Vagina (tissue), 2 donors: Measurements from ENCODE around the gene CFAP141. TPM values are rescaled to one million over a fixed set of nuclear protein-coding genes. Genes with fewer than 3 reads are reported as not detected.

ENCODE experiments used
- DNase-seq, 2 donors: peaks; one replicate each; pipeline ENCODE4 v3.0.0-alpha.2; 2017; ENCODE audit errors: extremely low spot score in 2 of 2
- H3K27ac ChIP-seq: fragments of 200-600 bp; sonication (generic); one replicate; pipeline ENCODE4 v1.5.1; 2019
- H3K27me3 ChIP-seq: fragments of 200-600 bp; sonication (generic); one replicate; pipeline ENCODE4 v1.5.1; 2019
- H3K36me3 ChIP-seq, 2 donors: fragments of 200-600 bp; sonication (generic); one replicate each; pipeline ENCODE4 v1.5.1; 2017 to 2019
- H3K4me1 ChIP-seq: fragments of 200-600 bp; sonication (generic); one replicate; pipeline ENCODE4 v1.5.1; 2019
- H3K4me3 ChIP-seq, 2 donors: fragments of 200-600 bp; sonication (generic); 1 replicate in 1 of 2; 2 replicates in 1 of 2; pipeline ENCODE4 v1.5.1; 2016 to 2019
- H3K9me3 ChIP-seq: fragments of 200-600 bp; sonication (generic); one replicate; pipeline ENCODE4 v1.5.1; 2019
- CTCF ChIP-seq, 3 experiments: fragments of 450-650 bp in 2 of 3; fragments of 200-600 bp in 1 of 3; sonication (generic) in 1 of 3; IDR thresholded peaks; one replicate each; pipeline ENCODE4 v1.5.1; 2017 to 2019; ENCODE audit warnings: antibody characterized with exemption in 3 of 3, mild to moderate bottlenecking in 2 of 3, moderate library complexity in 2 of 3
- POLR2A ChIP-seq, 2 donors: fragments of 450-650 bp; IDR thresholded peaks; one replicate each; pipeline ENCODE4 v1.6.1; 2017; ENCODE audit warnings: antibody characterized with exemption in 2 of 2, mild to moderate bottlenecking in 2 of 2, moderate library complexity in 2 of 2
- POLR2AphosphoS5 ChIP-seq, 2 donors: sonication (generic); formaldehyde crosslinking; IDR thresholded peaks; one replicate each; pipeline ENCODE4 v1.9.0; 2017; ENCODE audit warnings: antibody characterized with exemption in 2 of 2, mild to moderate bottlenecking in 2 of 2, low read depth in 1 of 2; ENCODE audit not compliant: insufficient read depth in 1 of 2
- intact Hi-C: fragments of 100-400 bp; cut with DNase I; formaldehyde crosslinking; loops from one replicate; pipeline ENCODE4 v1.15.1; 2023
- total RNA-seq: library from RNA; depleted of rRNA; stranded (reverse); fragments of >200 nt; gene quantifications from one replicate; pipeline ENCODE4 v1.2.3, GENCODE V29; 2016

CFAP141 gene
- total RNA-seq, 1 donor from 2014 or later = not detected

- Histone ChIP-seq H3K27me3 (no peaks in the 10 kb centered on the region), H3K4me3 (no peak overlapping the region), H3K4me1 (peaks cover 15% of the 10 kb centered on the region), H3K9me3 (no peaks in the 10 kb centered on the region), H3K36me3 (peaks cover 0 to 83% of the 10 kb centered on the region in 2 donors), H3K27ac (no peak overlapping the region)
- TF ChIP-seq POLR2A (IDR thresholded peaks at IDR 0.05) = no peak
- no peak for TF ChIP-seq CTCF (IDR thresholded peaks at IDR 0.05)
- TF ChIP-seq POLR2AphosphoS5 (IDR thresholded peaks at IDR 0.05; ENCODE audit: insufficient read depth in 1 of 2, low read depth in 1 of 2) = no peak
- DNase-seq = no peak
- intact Hi-C loops = no loop called here
Observed at GRCh38 chr1:154171880-154172279, 34.3 kb downstream of the CFAP141 start.

- TF ChIP-seq POLR2A (IDR thresholded peaks at IDR 0.05) (no peak), POLR2AphosphoS5 (IDR thresholded peaks at IDR 0.05; ENCODE audit: insufficient read depth in 1 of 2, low read depth in 1 of 2) (no peak), CTCF (IDR thresholded peaks at IDR 0.05) (no peak)
- no peaks in the 10 kb centered on the region for H3K27me3 ChIP-seq
- intact Hi-C loops = no loop called here
- H3K9me3 ChIP-seq = no peaks in the 10 kb centered on the region
- no peak overlapping the region for H3K27ac ChIP-seq
- peaks cover 0 to 90% of the 10 kb centered on the region in 2 donors for H3K36me3 ChIP-seq
- H3K4me3 ChIP-seq = no peak overlapping the region
- peaks cover 8% of the 10 kb centered on the region for H3K4me1 ChIP-seq
- no peak for DNase-seq
Observed at GRCh38 chr1:154171223-154171583, 34.9 kb downstream of the CFAP141 start.

GRCh38 chr1:154170547-154171222, 35.4 kb downstream of the CFAP141 start:
- Histone ChIP-seq H3K9me3 (no peaks in the 10 kb centered on the region), H3K27me3 (no peaks in the 10 kb centered on the region), H3K4me3 (no peak overlapping the region), H3K4me1 (peaks cover 3% of the 10 kb centered on the region), H3K27ac (no peak overlapping the region), H3K36me3 (peaks cover 0 to 92% of the 10 kb centered on the region in 2 donors)
- intact Hi-C loops = no loop called here
- no peak for DNase-seq
- no peak for TF ChIP-seq CTCF (IDR thresholded peaks at IDR 0.05)
- no peak for TF ChIP-seq POLR2AphosphoS5 (IDR thresholded peaks at IDR 0.05; ENCODE audit: insufficient read depth in 1 of 2, low read depth in 1 of 2)
- TF ChIP-seq POLR2A (IDR thresholded peaks at IDR 0.05) = no peak

- Histone ChIP-seq H3K4me3 (no peak overlapping the region), H3K9me3 (no peaks in the 10 kb centered on the region), H3K36me3 (peaks cover 0 to 94% of the 10 kb centered on the region in 2 donors), H3K27ac (no peak overlapping the region), H3K27me3 (no peaks in the 10 kb centered on the region), H3K4me1 (no peaks in the 10 kb centered on the region)
- TF ChIP-seq POLR2A (IDR thresholded peaks at IDR 0.05) (no peak), CTCF (IDR thresholded peaks at IDR 0.05) (no peak), POLR2AphosphoS5 (IDR thresholded peaks at IDR 0.05; ENCODE audit: insufficient read depth in 1 of 2, low read depth in 1 of 2) (no peak)
- DNase-seq = no peak
- intact Hi-C loops = no loop called here
Observed at GRCh38 chr1:154167461-154167860, 38.7 kb downstream of the CFAP141 start.

- no peaks in the 10 kb centered on the region for H3K9me3 ChIP-seq
- H3K4me1 ChIP-seq = no peaks in the 10 kb centered on the region
- peaks cover 0 to 88% of the 10 kb centered on the region in 2 donors for H3K36me3 ChIP-seq
- H3K27me3 ChIP-seq = no peaks in the 10 kb centered on the region
- intact Hi-C loops = no loop called here
- DNase-seq = no peak
- TF ChIP-seq POLR2A (IDR thresholded peaks at IDR 0.05) (no peak), CTCF (IDR thresholded peaks at IDR 0.05) (no peak), POLR2AphosphoS5 (IDR thresholded peaks at IDR 0.05; ENCODE audit: insufficient read depth in 1 of 2, low read depth in 1 of 2) (no peak)
- H3K4me3 ChIP-seq = no peak overlapping the region
- no peak overlapping the region for H3K27ac ChIP-seq
Observed at GRCh38 chr1:154166207-154166606, 39.9 kb downstream of the CFAP141 start.
